ENCODE results near the gene PPP1R11. TPM values are rescaled to one million over a fixed set of nuclear protein-coding genes. Genes with fewer than 3 reads are reported as not detected.
"Not testable (repeated sequence)": the region's sequence is repeated elsewhere in the genome, so short reads cannot be mapped to it uniquely, and the experiment has no call there.

Gene PPP1R11
- total RNA-seq, result 100 to 1,000 TPM in 1 of 4 donors, 10 to 100 TPM in 3; 55.3 to 276 (median 79.1) TPM

GRCh38 chr6:30066577-30067459 lies at the start of gene PPP1R11:
Gene PPP1R11, plus strand, starts transcription at chr6:30067198. Its CDS starts 213 bp downstream, at chr6:30067411.
- DNase-seq, result peak; percentile 99
- in situ Hi-C loops (cut with MboI; ENCODE audit: low pct_ligation_motif_present in 1 of 4, low pct_unique_long_range_greater_than_20kb in 1 of 4, low sequenced_read_pairs in 3 of 4), result no loop called here
- Histone ChIP-seq H3K36me3 (peaks cover 0 to 11% (median 5%) of the 10 kb centered on the region in 4 donors), H3K27me3 (peaks cover 16% of the 10 kb centered on the region), H3K4me3 (peak within 1 kb of the TSS; percentile 54 to 62 (median 59)), H3K27ac (peak within 1 kb of the TSS; percentile 87 to 91 (median 90)), H3K9me3 (no peaks in the 10 kb centered on the region), H3K4me1 (peaks cover 13 to 55% (median 28%) of the 10 kb centered on the region in 4 donors)
- intact Hi-C loops (cut with DNase I; ENCODE audit: low total_unique reads), result no loop called here
- TF ChIP-seq CTCF (IDR thresholded peaks at IDR 0.05) (no peak), POLR2A (IDR thresholded peaks at IDR 0.05) (peak; percentile 97), POLR2AphosphoS5 (IDR thresholded peaks at IDR 0.05) (peak; percentile 92 to 97 (median 95)), EP300 (IDR thresholded peaks at IDR 0.05; ENCODE audit: low read depth) (no peak)
- 1 to 2% methylated on average over 15 to 46 of the region's 46 CpGs for WGBS, 2 donors (ENCODE audit: low coverage in 1 of 2)

- DNase-seq, result no peak
- H3K4me1 ChIP-seq, result no peaks in the 10 kb centered on the region
- H3K27ac ChIP-seq, result no peak overlapping the region
- in situ Hi-C loops (cut with MboI; ENCODE audit: low pct_ligation_motif_present in 1 of 4, low pct_unique_long_range_greater_than_20kb in 1 of 4, low sequenced_read_pairs in 3 of 4), result loop anchor here in 3 of 4 donors (10.0 to 25.0 kb wide), 3 partner anchors 158 to 283 kb away; no protein-coding TSS in a partner anchor
- WGBS, 2 donors (ENCODE audit: low coverage in 1 of 2), result 95% methylated on average over 2 of the region's 2 CpGs; no CpG with 5 or more reads in 1 of the 2 donors
- intact Hi-C loops (cut with DNase I; ENCODE audit: low total_unique reads), result no loop called here
- no peak overlapping the region for H3K4me3 ChIP-seq
- H3K27me3 ChIP-seq, result no peaks in the 10 kb centered on the region
- no peaks in the 10 kb centered on the region for H3K36me3 ChIP-seq
- no peak for TF ChIP-seq POLR2AphosphoS5 (IDR thresholded peaks at IDR 0.05)
- TF ChIP-seq EP300 (IDR thresholded peaks at IDR 0.05; ENCODE audit: low read depth), result no peak
- no peak for TF ChIP-seq CTCF (IDR thresholded peaks at IDR 0.05)
- no peak for TF ChIP-seq POLR2A (IDR thresholded peaks at IDR 0.05)
- no peaks in the 10 kb centered on the region for H3K9me3 ChIP-seq
Measured at GRCh38 chr6:30019819-30020218, 47.2 kb upstream of the PPP1R11 start.

GRCh38 chr6:30020626-30021025 lies 46.4 kb upstream of the PPP1R11 start:
- no peak for TF ChIP-seq POLR2AphosphoS5 (IDR thresholded peaks at IDR 0.05)
- TF ChIP-seq EP300 (IDR thresholded peaks at IDR 0.05; ENCODE audit: low read depth), result no peak
- TF ChIP-seq POLR2A (IDR thresholded peaks at IDR 0.05), result no peak
- no peak for TF ChIP-seq CTCF (IDR thresholded peaks at IDR 0.05)
- Histone ChIP-seq H3K36me3 (no peaks in the 10 kb centered on the region), H3K4me3 (no peak overlapping the region), H3K9me3 (no peaks in the 10 kb centered on the region), H3K27ac (no peak overlapping the region), H3K4me1 (peaks cover 0 to 2% (median 0%) of the 10 kb centered on the region in 4 donors), H3K27me3 (no peaks in the 10 kb centered on the region)
- intact Hi-C loops (cut with DNase I; ENCODE audit: low total_unique reads) (no loop called here), in situ Hi-C loops (cut with MboI; ENCODE audit: low pct_ligation_motif_present in 1 of 4, low pct_unique_long_range_greater_than_20kb in 1 of 4, low sequenced_read_pairs in 3 of 4) (loop anchor here in 2 of 4 donors (25.0 kb wide), 2 partner anchors 158 to 283 kb away; no protein-coding TSS in a partner anchor)
- DNase-seq, result no peak
- 33 to 50% methylated on average over 1 of the region's 1 CpG for whole genome bisulfite sequencing, 2 donors (ENCODE audit: low coverage in 1 of 2)

GRCh38 chr6:30022189-30022588 lies 44.8 kb upstream of the PPP1R11 start:
- Histone ChIP-seq H3K4me1 (peaks cover 0 to 5% (median 0%) of the 10 kb centered on the region in 4 donors), H3K27ac (no peak overlapping the region), H3K4me3 (no peak overlapping the region), H3K27me3 (no peaks in the 10 kb centered on the region), H3K36me3 (no peaks in the 10 kb centered on the region), H3K9me3 (no peaks in the 10 kb centered on the region)
- no peak for DNase-seq
- intact Hi-C loops (cut with DNase I; ENCODE audit: low total_unique reads), result no loop called here
- 89 to 92% methylated on average over 3 of the region's 3 CpGs for WGBS, 2 donors (ENCODE audit: low coverage in 1 of 2)
- no peak for TF ChIP-seq EP300 (IDR thresholded peaks at IDR 0.05; ENCODE audit: low read depth)
- TF ChIP-seq POLR2A (IDR thresholded peaks at IDR 0.05), result no peak
- no peak for TF ChIP-seq POLR2AphosphoS5 (IDR thresholded peaks at IDR 0.05)
- TF ChIP-seq CTCF (IDR thresholded peaks at IDR 0.05), result no peak
- in situ Hi-C loops (cut with MboI; ENCODE audit: low pct_ligation_motif_present in 1 of 4, low pct_unique_long_range_greater_than_20kb in 1 of 4, low sequenced_read_pairs in 3 of 4), result loop anchor here in 2 of 4 donors (25.0 kb wide), 2 partner anchors 160 to 285 kb away; no protein-coding TSS in a partner anchor

- DNase-seq; H3K27ac ChIP-seq; H3K4me3 ChIP-seq; H3K4me1 ChIP-seq; H3K9me3 ChIP-seq; H3K36me3 ChIP-seq; H3K27me3 ChIP-seq; intact Hi-C loops (cut with DNase I; ENCODE audit: low total_unique reads): not testable (repeated sequence)
- in situ Hi-C loops (cut with MboI; ENCODE audit: low pct_ligation_motif_present in 1 of 4, low pct_unique_long_range_greater_than_20kb in 1 of 4, low sequenced_read_pairs in 3 of 4), result loop anchor here in 2 of 4 donors (25.0 kb wide), 2 partner anchors 160 to 285 kb away; no protein-coding TSS in a partner anchor
Measured at GRCh38 chr6:30022712-30023111, 44.3 kb upstream of the PPP1R11 start.
